ENCODE results near the gene PRPH.

DNA sequence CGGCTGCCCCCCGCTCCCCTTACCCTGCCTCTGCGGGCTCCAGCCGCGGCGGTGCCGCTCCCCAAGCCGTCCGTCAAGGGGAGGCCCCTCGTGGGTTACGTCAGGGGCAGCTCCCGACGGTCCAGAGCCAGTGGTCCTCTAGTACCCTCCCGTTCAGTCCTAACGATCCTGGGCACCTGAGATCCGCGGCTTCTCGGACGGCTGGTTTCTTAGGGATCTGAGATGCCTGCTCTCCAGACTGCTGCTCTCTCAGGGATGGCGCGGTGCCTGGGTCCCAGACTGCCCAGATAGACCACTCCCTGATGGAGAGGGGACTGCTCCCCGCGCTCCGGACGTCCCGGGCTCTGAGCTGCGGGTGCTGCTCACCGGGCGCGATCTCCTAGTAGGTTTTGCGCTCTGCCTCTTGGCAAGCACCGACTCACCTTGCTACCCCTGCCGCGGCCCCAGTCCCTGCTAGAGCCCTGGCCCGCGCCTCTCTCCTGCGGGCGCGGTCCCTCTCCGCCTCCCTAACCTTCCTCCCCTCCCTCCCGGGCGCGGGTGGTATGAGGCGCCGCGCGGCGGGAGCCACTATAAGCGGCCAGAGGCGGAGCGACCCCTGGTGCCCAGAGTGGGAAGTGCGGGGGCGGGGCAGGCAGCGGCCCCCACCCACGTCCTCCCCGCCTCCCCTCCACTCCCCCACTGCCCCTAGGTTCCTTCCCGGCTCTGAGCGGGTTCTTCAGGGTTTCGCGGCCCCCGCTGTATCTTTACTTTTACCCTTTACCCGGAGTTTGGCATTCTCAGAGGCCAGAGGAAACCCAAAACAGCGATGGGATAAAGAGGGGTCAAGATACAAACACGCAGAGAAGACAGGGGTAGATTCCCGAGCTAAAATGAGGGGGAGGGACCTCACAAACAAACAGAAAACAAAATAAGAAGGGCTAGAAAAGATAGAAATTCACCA is 42.0 kb downstream of the PRPH start, which contains the start of gene C1QL4:
- TF ChIP-seq POLR2A (IDR thresholded peaks at IDR 0.05; ENCODE audit: low read depth, low read length) (no peak), TAF1 (IDR thresholded peaks at IDR 0.05; ENCODE audit: borderline replicate concordance, low read depth, low read length) (no peak)
